A204.1 (cell line): Measurements from ENCODE around the gene C3.
"Not testable (repeated sequence)": the region's sequence is repeated elsewhere in the genome, so short reads cannot be mapped to it uniquely, and the experiment has no call there.

Experiments
- FAIRE-seq: peaks from 2 replicates; lab custom pipeline; 2012; peaks lifted over from hg19 to GRCh38; lab: Jason Lieb, UNC

The C3 gene

GRCh38 chr19:6690160-6690885 lies 30.1 kb downstream of the C3 start:
- FAIRE-seq = no peak

- FAIRE-seq = no peak
Measured at GRCh38 chr19:6687114-6687513, 33.3 kb downstream of the C3 start.

GRCh38 chr19:6686628-6686975 lies 33.8 kb downstream of the C3 start:
- no peak for FAIRE-seq

GRCh38 chr19:6685962-6686627 lies 34.4 kb downstream of the C3 start:
- FAIRE-seq = no peak

- FAIRE-seq = no peak
Measured at GRCh38 chr19:6685482-6685881, 35.0 kb downstream of the C3 start.

GRCh38 chr19:6683971-6684370 lies 36.5 kb downstream of the C3 start:
- no peak for FAIRE-seq

GRCh38 chr19:6682607-6683128 lies 37.8 kb downstream of the C3 start:
- FAIRE-seq = no peak

- no peak for FAIRE-seq
Measured at GRCh38 chr19:6680141-6680540, 40.3 kb downstream of the C3 start.

- FAIRE-seq = no peak
Measured at GRCh38 chr19:6679139-6679538, 41.3 kb downstream of the C3 start.

- FAIRE-seq = no peak
Measured at GRCh38 chr19:6678690-6679109, 41.8 kb downstream of the C3 start.

- no peak for FAIRE-seq
Measured at GRCh38 chr19:6677883-6678689, 42.4 kb downstream of the C3 start.

- no peak for FAIRE-seq
Measured at GRCh38 chr19:6677495-6677882, 43.0 kb downstream of the C3 start.

GRCh38 chr19:6676288-6676687 lies 44.2 kb downstream of the C3 start:
- FAIRE-seq = no peak

GRCh38 chr19:6674868-6675305 lies 45.6 kb downstream of the C3 start:
- no peak for FAIRE-seq

- FAIRE-seq = not testable (repeated sequence)
Measured at GRCh38 chr19:6674408-6674807, 46.0 kb downstream of the C3 start.

- no peak for FAIRE-seq
Measured at GRCh38 chr19:6672693-6673290, 47.7 kb downstream of the C3 start.

GRCh38 chr19:6671960-6672359 lies 48.5 kb downstream of the C3 start:
- no peak for FAIRE-seq

GRCh38 chr19:6668691-6669090 lies 51.8 kb downstream of the C3 start:
- FAIRE-seq = no peak

- no peak for FAIRE-seq
Measured at GRCh38 chr19:6667114-6667627, 53.3 kb downstream of the C3 start.

- FAIRE-seq = no peak
Measured at GRCh38 chr19:6664916-6665315, 55.5 kb downstream of the C3 start.

GRCh38 chr19:6663236-6664201 lies 56.9 kb downstream of the C3 start:
- no peak for FAIRE-seq
